ENCODE measurements around the gene OR10AD1.

GRCh38 chr12:48201091-48201490, 2.0 kb downstream of the OR10AD1 start:
- TF ChIP-seq POLR2A (IDR thresholded peaks at IDR 0.05; ENCODE audit: low read length) (no peak), GATA1 (IDR thresholded peaks at IDR 0.05; ENCODE audit: low read depth, low read length) (no peak)
